GM19463 (cell line): ENCODE measurements around the gene MAP3K13.
"Not testable (repeated sequence)": the region's sequence is repeated elsewhere in the genome, so short reads cannot be mapped to it uniquely, and the experiment has no call there.

Experiments used
- ATAC-seq: cut with Tn5 transposase; IDR thresholded peaks from one replicate; pipeline ENCODE4 v1.9.1; 2021; ENCODE audit warnings: mild to moderate bottlenecking, moderate library complexity; ENCODE audit not compliant: unreplicated experiment

The MAP3K13 gene

DNA sequence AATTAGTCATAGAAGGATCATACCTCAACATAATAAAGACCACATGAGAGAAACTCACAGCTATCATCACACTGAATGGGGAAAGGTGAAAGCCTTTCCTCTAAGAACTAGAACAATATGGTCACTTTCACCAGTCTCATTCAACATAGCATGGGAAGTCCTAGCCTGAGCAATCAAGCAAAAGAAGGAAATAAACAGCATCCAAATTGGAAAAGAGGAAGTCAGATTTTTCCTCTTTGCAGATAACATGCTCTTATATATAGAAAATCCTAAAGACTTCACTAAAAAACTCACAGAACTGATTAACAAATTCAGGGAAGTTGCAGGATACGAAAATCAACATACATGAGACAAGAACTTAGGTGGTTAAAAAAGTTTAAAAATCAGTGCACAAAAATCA lies 24.7 kb downstream of the MAP3K13 start:
- no peak for ATAC-seq

DNA sequence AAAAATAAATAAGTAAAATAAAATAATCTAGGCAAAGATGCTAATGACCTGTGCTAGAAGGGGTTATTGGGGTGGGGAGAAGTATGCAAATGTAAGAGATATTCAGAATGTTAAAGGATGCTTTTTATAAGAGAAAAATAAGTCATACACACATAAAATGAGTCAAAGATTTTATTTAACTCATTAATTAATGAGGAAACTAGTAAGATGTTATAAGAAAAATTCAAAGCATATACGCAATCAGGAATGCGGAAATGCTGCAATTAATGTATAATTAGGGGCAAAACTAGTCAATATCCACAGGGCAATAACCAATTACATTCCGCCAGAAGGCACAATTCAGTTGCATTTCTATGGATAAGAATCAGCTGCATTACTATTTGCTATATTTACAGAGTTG lies 30.1 kb downstream of the MAP3K13 start:
- ATAC-seq = no peak

DNA sequence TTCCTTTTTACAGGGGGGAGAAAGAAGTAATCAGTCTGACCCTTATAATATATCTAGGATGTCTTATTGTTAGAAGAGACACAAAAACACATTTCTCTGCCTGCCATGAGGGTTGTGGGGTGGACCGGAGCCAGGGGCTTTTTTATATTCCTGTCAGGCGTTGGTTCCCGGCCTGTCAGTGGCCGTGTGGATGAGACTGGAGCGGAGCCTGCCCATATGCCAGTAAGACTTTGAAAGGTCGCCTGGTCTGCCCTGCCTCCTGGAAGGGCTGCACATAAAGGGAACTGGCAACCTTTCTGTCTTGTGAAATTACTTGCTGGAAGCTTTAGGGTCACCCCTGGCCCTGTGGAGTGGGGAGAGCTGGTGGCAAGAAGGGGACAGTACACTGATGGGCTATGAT lies 34.7 kb downstream of the MAP3K13 start:
- no peak for ATAC-seq

DNA sequence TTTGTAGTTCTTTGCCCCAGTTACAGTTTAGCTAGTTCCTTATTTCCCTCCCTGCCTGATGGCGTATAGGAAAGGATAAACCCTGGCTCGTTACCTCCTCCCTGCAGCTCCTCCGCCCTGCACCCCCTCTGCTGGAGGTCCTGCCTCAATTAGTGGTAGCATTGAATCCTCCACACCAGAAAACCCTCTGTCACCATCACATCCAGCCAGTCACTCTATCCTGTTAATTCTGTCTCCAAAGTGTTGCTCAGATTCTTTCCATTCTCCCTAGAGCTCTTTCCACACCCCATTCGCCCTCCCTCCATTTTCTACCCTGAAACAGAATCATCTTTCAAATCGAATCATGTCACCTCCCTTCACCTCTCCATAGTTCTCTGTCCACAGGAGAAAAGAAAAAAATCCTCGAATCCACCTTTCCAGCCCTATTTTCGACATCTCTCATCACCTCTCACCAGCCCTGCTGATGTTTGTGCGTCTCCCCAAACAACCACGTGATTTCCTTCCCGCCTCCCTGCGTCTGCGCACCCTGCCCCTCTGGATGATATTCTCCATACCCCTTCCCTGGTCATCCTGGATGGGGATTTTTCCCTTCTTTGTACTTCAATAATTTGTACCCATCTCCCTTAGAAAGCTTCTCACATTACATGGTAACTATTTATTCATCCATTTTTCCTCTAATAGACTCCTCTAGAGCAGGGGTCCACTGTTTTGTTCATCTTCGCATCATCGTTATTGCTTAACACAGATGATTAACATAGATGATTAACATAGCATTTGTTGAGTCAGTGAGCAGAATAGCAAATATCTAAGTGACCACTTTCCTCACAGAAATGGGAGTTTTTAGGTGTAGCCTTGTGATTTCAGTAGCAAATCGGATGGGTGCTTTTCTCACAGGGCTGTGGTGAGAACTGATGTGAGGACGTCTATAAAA lies 37.1 kb downstream of the MAP3K13 start:
- no peak for ATAC-seq

DNA sequence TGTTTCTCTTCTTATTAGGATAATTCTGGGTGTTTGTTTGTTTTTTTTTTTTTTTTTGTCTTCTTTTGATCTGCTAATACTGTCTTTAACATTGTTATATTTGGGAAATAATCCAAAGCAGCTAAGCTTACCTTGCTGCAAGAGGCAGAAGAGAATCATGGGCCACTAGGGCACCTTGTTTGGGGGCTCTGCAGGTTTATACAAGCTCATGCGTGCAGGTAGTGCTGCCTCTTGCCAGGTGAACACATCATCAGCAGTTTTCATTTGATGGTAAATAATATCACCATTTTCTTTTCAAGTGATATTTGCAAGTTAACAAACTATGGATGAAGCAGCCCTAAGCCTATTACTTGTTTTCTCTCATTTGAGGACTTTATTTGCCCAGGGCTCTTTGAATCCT lies 37.9 kb downstream of the MAP3K13 start:
- ATAC-seq = no peak

DNA sequence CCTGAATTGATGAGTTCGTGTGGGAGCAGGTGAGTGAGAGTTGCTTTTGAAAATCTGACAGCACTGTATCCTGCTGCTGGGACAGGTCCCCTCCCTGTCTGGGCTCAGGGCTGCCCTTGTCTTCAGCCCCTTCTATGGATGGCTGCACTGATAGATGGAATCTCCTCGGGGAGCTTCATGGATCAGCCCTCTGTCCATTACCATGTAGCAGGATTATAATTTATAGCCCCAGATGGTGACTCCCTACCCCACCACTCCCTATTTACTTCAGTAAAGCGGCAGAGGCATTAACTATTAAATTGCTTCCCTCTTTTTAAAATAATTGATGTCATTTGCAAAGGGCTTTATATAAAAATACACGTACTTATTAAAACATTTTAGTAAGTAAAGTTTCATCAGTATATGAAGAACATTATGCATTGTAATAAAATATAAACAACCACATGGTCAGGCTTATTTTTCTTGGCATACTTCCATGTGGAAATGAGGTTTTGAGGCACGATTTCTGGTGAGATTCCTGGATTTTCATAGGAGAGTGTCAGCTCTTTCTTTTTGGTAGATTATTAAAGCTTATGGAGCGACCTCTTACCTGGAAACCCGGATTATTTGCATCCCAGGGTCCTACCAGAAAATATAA lies 38.5 kb downstream of the MAP3K13 start:
- no peak for ATAC-seq

DNA sequence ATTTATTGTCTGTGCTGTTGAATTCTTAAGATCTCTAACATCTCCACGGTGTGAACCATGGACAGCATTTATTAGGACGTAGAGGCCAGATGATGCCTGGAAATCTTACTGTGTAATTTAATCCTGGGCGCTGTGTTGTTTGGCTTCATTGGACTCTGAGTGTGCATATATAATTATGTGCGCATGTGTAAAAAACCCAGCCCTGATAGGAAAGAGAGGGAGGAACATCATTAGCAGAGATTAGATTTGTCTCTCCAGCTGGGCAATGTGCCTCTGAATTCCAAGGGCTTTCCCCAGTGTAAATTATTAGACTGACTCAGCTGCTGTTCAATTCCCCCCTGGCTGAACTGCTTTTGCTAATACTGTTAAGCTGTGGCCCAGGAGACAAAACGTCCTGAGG lies 39.6 kb downstream of the MAP3K13 start:
- ATAC-seq = no peak

DNA sequence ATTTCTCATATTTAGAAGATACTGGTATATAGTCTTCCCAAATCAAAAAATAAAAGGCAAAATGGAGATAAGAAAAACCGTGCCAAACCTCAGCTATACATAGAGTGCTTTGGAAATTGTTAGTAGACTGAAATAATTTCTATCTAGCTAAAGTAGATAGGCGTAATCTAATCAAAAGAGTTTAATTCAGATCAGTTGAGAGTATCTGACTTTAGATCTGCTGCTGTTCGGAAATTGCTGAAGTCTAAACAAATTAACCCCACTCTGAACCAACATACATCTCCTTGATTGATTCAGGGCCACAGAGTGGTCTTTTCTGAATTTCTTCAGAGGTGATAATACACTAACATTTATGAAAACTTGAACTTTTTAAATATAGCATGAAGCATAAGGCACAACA lies 40.1 kb downstream of the MAP3K13 start:
- no peak for ATAC-seq

DNA sequence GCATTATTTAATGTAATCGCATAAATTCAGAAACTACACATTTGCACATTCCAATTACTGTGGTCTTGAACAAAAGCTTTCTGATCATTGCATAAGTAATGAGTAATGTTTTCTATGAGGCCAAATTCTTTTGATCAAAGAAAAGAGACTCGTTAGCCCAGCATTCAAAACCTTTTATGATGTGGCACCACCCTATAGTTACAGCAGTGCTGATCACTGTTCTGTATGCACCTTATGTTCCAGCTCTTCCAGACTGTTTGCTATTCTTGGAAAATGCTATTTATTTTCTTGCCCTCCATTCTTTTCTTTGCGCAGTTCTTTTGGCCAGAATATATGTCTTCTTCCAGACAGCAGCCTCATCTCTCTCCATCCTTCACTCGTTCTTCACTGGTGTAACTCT lies 42.3 kb downstream of the MAP3K13 start:
- ATAC-seq = no peak

DNA sequence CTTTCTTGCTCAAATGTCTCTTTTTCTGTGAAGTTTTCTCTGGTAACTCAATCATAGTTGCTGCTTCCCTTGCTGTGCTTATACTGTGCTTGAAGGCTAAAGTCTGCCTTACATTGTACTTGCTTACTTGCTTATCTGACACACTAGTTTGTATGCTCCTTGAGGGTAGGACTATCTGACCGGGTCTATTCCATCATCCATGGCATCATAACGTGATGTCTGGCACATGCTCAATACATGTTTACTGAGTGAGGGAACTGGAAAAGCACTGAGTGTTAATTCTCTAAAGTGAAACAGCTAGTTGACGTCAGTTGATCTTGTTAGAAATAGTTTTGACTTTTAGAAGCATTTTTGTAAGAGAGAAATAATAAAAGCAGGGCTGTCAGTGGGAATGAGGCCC lies 42.7 kb downstream of the MAP3K13 start:
- no peak for ATAC-seq

DNA sequence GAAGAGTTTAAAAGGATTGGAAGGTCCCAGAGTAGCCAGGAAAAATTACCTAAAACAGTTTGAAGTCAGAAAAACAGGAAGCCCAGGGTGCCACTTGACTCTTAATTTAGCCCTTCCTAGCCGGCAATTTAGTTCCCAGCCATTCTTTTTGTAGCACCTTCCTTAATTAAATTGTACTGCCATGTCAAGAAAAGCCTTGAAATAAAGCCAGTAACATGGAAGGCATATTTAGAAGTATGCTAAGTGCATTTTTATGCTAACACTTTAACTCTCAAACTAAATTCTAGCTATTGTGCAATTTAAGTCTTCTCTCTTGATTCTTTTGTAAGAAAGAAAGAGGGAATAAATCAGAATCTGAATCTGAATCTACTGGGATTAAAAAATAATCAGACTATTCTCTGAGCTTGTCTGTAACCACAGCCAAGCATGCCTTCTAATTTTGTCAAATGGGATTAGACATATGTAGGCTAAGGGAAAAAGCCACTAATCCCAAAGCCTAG lies 43.2 kb downstream of the MAP3K13 start:
- no peak for ATAC-seq

DNA sequence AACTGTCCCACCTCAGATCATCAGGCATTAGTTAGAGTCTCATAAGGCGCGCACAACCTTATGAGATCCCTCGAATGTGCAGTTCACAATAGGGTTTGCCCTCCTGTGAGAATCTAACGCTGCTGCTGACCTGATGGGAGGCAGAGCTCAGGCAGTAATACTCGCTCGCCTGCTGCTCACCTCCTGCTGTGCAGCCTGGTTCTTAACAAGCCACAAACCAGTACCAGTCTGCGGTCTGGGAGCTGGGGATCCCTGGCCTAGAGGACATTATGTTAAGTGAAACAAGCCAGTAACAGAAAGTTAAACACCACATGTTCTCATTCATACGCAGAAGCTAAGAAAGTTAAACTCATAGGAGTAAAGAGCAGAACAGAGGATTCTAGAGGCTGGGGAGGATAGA lies 47.0 kb downstream of the MAP3K13 start:
- ATAC-seq = no peak

DNA sequence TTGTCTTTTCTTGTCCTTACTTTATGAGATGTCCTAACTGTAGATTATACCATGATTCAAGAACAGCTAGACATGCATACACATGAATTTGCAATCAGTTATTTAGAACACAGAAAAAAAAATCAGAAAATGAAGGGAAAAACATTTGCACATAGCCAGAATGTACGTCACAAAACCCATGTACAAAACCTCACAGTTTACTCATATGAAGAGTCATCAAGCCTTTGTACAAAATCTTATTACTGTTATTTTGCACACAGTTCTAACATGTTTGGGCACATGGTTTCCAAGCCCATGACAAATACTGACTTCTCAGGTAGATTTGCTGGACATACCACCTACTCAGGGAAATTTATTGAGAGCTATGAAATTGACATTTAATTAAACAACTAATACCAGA lies 48.2 kb downstream of the MAP3K13 start:
- no peak for ATAC-seq

DNA sequence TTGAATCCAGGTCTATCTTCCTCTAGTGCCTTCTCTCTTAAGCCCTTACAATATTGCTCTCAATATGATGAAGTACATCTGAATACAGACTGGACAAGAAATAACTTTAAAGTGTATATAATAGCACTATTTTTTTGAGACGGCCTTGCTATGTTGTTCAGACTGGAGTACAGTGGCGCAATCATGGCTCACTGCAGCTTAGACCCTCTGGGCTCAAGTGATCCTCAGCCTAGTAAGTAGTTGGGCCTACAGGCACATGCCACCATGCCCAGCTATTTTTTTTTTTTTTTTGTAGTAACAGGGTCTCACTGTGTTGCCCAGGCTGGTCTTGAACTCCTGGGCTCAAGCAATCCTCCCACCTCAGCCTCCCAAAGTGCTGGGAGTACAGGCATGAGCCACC lies 53.6 kb downstream of the MAP3K13 start:
- no peak for ATAC-seq

DNA sequence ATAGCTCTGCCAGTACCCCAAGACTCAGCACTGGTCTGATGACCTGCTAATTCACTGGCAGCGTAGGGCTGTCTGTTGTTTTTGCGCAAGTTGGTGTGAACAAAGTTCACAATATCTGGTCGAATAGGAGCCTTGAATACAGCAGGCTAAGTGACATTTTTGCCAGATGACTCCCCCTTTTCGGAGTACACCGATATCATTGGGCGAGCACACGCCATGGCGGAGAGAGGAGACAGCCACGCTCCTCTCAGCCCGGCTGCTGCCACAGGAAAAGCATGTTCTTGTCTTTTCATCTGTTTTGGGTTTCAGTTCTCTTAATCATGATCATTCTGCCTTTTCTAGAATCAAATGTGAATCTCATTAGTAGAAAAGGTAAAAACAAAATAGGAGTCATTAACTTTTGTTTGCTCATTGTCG lies 55.6 kb downstream of the MAP3K13 start:
- not testable (repeated sequence) for ATAC-seq

DNA sequence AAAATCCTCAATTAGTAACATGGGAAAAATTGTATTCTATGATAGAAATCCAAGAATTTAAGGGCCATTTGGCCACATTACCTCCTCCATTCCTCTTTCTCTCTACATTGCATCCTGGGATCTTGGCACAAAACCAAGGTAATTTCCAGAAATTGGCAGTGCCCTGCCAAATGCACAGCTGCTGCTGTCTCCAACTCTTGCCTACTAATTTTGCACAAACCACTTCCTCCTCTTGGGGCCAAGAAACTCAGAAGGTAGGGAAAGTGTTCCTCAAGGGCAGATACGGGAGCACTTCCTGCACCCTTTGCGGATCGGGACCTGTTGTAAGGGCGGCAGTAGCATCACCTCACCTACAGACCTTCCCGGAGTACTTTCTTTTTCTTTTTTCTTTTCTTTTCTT lies 57.8 kb downstream of the MAP3K13 start:
- no peak for ATAC-seq

DNA sequence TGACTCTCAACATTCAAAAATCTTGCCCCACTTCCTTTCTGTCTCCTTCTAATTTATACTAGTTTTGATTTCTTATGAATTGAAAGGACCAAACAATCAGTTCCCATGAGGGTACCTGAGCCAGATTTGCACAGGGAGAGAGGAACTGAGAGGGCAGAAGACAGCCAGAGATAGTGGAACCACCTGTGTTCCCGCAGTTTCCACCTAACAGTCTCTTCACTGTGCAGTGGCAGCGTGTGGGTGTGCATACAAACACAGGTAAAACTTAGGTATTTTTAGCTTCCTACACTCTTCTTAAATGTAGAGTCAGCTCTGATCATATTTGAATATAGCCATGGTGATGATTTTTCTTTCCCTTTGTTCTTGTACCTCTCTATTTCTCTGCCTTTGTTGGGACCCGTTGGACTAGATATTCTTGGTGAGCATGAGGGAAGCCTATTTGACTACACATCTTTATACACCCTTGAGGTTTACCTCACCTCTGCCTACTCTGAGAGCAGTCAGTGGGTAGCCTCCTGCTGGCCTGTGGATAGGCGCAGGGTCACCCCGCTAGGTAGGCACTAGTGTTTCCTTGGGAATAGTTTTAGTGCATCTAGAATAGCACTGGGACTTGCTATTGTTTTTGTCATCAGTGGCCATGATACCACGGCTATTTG lies 58.8 kb downstream of the MAP3K13 start:
- ATAC-seq = peak; percentile 69

DNA sequence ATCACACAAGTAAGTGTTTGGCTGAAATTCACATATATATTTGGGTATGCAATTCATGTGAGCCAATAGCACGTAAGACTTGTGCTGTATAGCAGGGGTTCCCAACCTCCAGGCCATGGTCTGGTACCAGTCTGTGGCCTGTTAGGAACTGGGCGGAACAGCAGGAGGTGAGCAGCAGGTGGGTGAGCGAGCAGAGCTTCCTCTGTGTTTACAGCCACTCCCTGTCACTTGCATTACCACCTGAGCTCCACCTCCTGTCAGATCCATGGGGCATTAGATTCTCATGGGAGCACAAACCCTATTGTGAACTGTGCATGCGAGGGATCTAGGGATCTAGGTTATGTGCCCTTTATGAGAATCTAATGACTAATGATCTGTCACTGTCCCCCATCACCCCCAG lies 59.7 kb downstream of the MAP3K13 start:
- ATAC-seq = no peak

DNA sequence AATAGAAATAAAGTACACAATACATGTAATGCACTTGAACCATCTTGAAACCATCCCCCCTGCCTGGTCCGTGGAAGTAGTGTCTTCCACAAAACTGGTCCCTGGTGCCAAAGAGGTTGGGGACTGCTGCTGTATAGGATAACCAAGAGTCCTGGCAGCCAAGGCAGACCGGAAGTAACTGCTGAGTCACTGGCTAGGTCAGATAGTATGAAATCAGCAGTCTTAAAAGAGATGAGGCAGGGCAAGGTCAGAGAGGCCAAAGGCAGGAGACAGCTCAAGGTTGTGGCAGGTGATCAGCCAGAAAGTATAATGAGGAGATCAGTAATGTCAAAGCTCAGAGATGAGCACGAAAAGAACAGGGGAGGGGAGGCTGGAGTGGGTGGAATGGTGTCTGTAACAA lies 60.2 kb downstream of the MAP3K13 start:
- ATAC-seq = no peak

DNA sequence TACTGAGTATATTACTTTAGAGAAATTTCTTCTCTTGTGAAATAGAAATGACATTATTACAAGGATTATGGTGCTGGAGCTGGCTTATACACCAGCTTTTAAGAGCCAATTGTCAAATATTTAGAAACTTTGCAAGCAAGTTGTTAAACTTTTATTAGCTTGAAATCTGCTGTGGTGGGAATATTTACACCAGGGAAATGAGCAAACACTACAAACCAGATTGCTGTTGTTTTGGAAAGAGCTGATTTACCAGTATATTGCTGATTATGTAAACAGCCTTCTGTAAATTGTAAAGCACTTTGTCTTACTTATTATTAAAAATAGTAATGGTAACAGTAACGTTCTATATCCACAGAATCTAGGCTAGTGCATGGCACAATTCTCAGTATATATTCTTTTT lies 61.5 kb downstream of the MAP3K13 start:
- no peak for ATAC-seq

DNA sequence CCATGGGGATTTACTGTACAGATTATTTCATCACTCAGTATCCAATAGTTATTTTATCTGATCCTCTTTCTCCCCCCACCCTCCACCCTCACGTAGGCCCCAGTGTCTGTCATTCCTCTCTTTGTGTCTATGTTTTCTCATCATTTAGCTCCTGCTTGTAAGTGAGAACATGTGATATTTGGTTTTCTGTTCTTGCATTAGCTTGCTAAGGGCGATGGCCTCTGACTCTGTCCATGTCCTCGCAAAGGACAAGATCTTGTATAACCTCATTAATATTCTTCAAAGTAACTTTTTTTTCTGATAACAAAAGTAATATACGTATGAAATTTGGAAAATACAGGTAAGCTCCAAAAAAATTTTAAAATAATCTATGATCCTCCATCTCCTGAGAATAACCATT lies 67.4 kb downstream of the MAP3K13 start:
- ATAC-seq = no peak
